Ectodermal cell (in vitro differentiated cells): Measurements from ENCODE around the gene SERPINE1.

ENCODE experiments used
- H3K27ac ChIP-seq: 2 replicates; pipeline ENCODE4 v1.7.0; 2013; ENCODE audit warnings: mild to moderate bottlenecking, low read depth, low read length; ENCODE audit not compliant: insufficient read depth, poor library complexity, severe bottlenecking
- H3K27me3 ChIP-seq: 2 replicates; pipeline ENCODE4 v1.7.0; 2013; ENCODE audit warnings: mild to moderate bottlenecking, low read length; ENCODE audit not compliant: insufficient read depth, control insufficient read depth, poor library complexity, severe bottlenecking
- H3K36me3 ChIP-seq: one replicate; pipeline ENCODE4 v1.7.0; 2013; ENCODE audit warnings: low read length; ENCODE audit not compliant: control insufficient read depth, insufficient read depth
- H3K4me1 ChIP-seq: one replicate; pipeline ENCODE4 v1.7.0; 2013; ENCODE audit warnings: low read length; ENCODE audit not compliant: control insufficient read depth, insufficient read depth
- H3K4me3 ChIP-seq: 2 replicates; pipeline ENCODE4 v1.7.0; 2013; ENCODE audit warnings: low read depth, low read length, control low read depth; ENCODE audit not compliant: insufficient read depth
- H3K9me3 ChIP-seq: 2 replicates; pipeline ENCODE4 v1.7.0; 2013; ENCODE audit warnings: mild to moderate bottlenecking, low read length, moderate library complexity; ENCODE audit not compliant: control insufficient read depth
- WGBS, 2 experiments: methylation state at CpG; one replicate each; pipeline ENCODE4 v1.1.7; 2013; ENCODE audit warnings: missing lambda C conversion rate in 2 of 2; 5-methylcytosine and 5-hydroxymethylcytosine counted together

Gene SERPINE1

GRCh38 chr7:101155303-101155702 lies 28.4 kb downstream of the SERPINE1 start:
- WGBS, 2 experiments = 64 to 65% methylated on average over 4 of the region's 4 CpGs
- H3K27ac ChIP-seq = no peak overlapping the region

GRCh38 chr7:101156277-101156676 lies 29.4 kb downstream of the SERPINE1 start:
- H3K4me1 ChIP-seq = peaks cover 10% of the 10 kb centered on the region
- no peaks in the 10 kb centered on the region for H3K9me3 ChIP-seq
- H3K36me3 ChIP-seq = no peaks in the 10 kb centered on the region
- peaks cover 3% of the 10 kb centered on the region for H3K27me3 ChIP-seq
- H3K27ac ChIP-seq = no peak overlapping the region
- WGBS, 2 experiments = 74 to 77% methylated on average over 6 of the region's 6 CpGs
- no peak overlapping the region for H3K4me3 ChIP-seq

More at GRCh38 chr7:101155303-101155702, 28.4 kb downstream of the SERPINE1 start:
- peaks cover 6% of the 10 kb centered on the region for H3K4me1 ChIP-seq
- H3K36me3 ChIP-seq = no peaks in the 10 kb centered on the region
- no peaks in the 10 kb centered on the region for H3K9me3 ChIP-seq
- no peaks in the 10 kb centered on the region for H3K27me3 ChIP-seq
- peak overlapping the region; percentile 64 for H3K4me3 ChIP-seq

GRCh38 chr7:101156866-101157589 lies 30.1 kb downstream of the SERPINE1 start:
- Histone ChIP-seq H3K27ac (no peak overlapping the region), H3K4me1 (peaks cover 12% of the 10 kb centered on the region), H3K27me3 (peaks cover 11% of the 10 kb centered on the region), H3K9me3 (no peaks in the 10 kb centered on the region), H3K4me3 (no peak overlapping the region), H3K36me3 (no peaks in the 10 kb centered on the region)
- WGBS, 2 experiments = 87% methylated on average over 14 of the region's 14 CpGs

GRCh38 chr7:101159696-101160674 lies 33.1 kb downstream of the SERPINE1 start:
- H3K4me1 ChIP-seq = peaks cover 35% of the 10 kb centered on the region

GRCh38 chr7:101160910-101161309 lies 34.0 kb downstream of the SERPINE1 start:
- peaks cover 34% of the 10 kb centered on the region for H3K4me1 ChIP-seq
- no peak overlapping the region for H3K27ac ChIP-seq
- H3K4me3 ChIP-seq = no peak overlapping the region
- H3K9me3 ChIP-seq = no peaks in the 10 kb centered on the region
- peaks cover 49% of the 10 kb centered on the region for H3K27me3 ChIP-seq
- H3K36me3 ChIP-seq = no peaks in the 10 kb centered on the region

More at GRCh38 chr7:101159696-101160674, 33.1 kb downstream of the SERPINE1 start:
- H3K9me3 ChIP-seq = no peaks in the 10 kb centered on the region
- H3K4me3 ChIP-seq = no peak overlapping the region
- no peaks in the 10 kb centered on the region for H3K36me3 ChIP-seq
- WGBS, 2 experiments = 58 to 59% methylated on average over 30 to 31 of the region's 31 CpGs
- H3K27me3 ChIP-seq = peaks cover 39% of the 10 kb centered on the region
- H3K27ac ChIP-seq = no peak overlapping the region

GRCh38 chr7:101161692-101162471 lies 35.0 kb downstream of the SERPINE1 start:
- Histone ChIP-seq H3K27ac (peak overlapping the region; percentile 22), H3K4me1 (peaks cover 42% of the 10 kb centered on the region), H3K36me3 (no peaks in the 10 kb centered on the region), H3K4me3 (no peak overlapping the region), H3K27me3 (peaks cover 58% of the 10 kb centered on the region), H3K9me3 (no peaks in the 10 kb centered on the region)
- WGBS, 2 experiments = 47 to 51% methylated on average over 16 to 17 of the region's 17 CpGs

- H3K4me3 ChIP-seq = peak overlapping the region; percentile 32
Measured at GRCh38 chr7:101162551-101163278, 35.8 kb downstream of the SERPINE1 start.

GRCh38 chr7:101163279-101164070 lies 36.6 kb downstream of the SERPINE1 start:
- WGBS, 2 experiments = 0% methylated on average over 92 of the region's 92 CpGs
- H3K4me3 ChIP-seq = peak overlapping the region; percentile 35
- H3K36me3 ChIP-seq = no peaks in the 10 kb centered on the region
- peaks cover 74% of the 10 kb centered on the region for H3K27me3 ChIP-seq
- no peaks in the 10 kb centered on the region for H3K9me3 ChIP-seq
- H3K27ac ChIP-seq = no peak overlapping the region
- peaks cover 57% of the 10 kb centered on the region for H3K4me1 ChIP-seq

More at GRCh38 chr7:101162551-101163278, 35.8 kb downstream of the SERPINE1 start:
- WGBS, 2 experiments = 0 to 1% methylated on average over 74 of the region's 74 CpGs
- Histone ChIP-seq H3K27ac (peak overlapping the region; percentile 22), H3K36me3 (no peaks in the 10 kb centered on the region), H3K4me1 (peaks cover 51% of the 10 kb centered on the region), H3K9me3 (no peaks in the 10 kb centered on the region), H3K27me3 (peaks cover 67% of the 10 kb centered on the region)
